GM23248 (cell line): ENCODE measurements around the gene WWTR1.

Experiments
- EZH2 ChIP-seq: fragments of 200-600 bp; sonication (generic); IDR thresholded peaks from 2 replicates; pipeline ENCODE4 v1.6.1; 2018; ENCODE audit warnings: antibody characterized with exemption, mild to moderate bottlenecking; ENCODE audit not compliant: insufficient read depth, poor library complexity, severe bottlenecking
- EZH2phosphoT487 ChIP-seq: fragments of 200-600 bp; sonication (generic); IDR thresholded peaks from 2 replicates; pipeline ENCODE4 v1.6.1; 2018; ENCODE audit warnings: antibody characterized with exemption, moderate library complexity, mild to moderate bottlenecking, low read depth; ENCODE audit not compliant: insufficient read depth

- TF ChIP-seq EZH2phosphoT487 (no peak), EZH2 (no peak)
Measured at GRCh38 chr3:149596134-149596770, 61.6 kb downstream of the WWTR1 start.
